H9 (cell line): Measurements from ENCODE around the gene JMJD1C. TPM values are rescaled to one million over a fixed set of nuclear protein-coding genes. Genes with fewer than 3 reads are reported as not detected.
A peak's percentile ranks its signal among the peaks of the same experiment; 100 is the strongest.

Source experiments
- DNase-seq: peaks from one replicate; pipeline ENCODE4 v3.0.0-alpha.2; 2017
- H2AFZ ChIP-seq: one replicate; pipeline ENCODE4 v1.6.1; 2013; ENCODE audit warnings: mild to moderate bottlenecking, low read length, control low read depth, moderate library complexity
- H2AK5ac ChIP-seq: 2 replicates; pipeline ENCODE4 v1.6.1; 2013; ENCODE audit warnings: low read length, control low read depth, mixed read lengths; ENCODE audit not compliant: insufficient read length
- H2BK120ac ChIP-seq: one replicate; pipeline ENCODE4 v1.6.1; 2013; ENCODE audit warnings: low read depth, mild to moderate bottlenecking, low read length, control low read depth, inconsistent platforms; ENCODE audit not compliant: poor library complexity, severe bottlenecking
- H2BK12ac ChIP-seq: 2 replicates; pipeline ENCODE4 v1.6.1; 2013; ENCODE audit warnings: low read length, control low read depth, mixed read lengths, low read depth; ENCODE audit not compliant: insufficient read length
- H2BK15ac ChIP-seq: 2 replicates; pipeline ENCODE4 v1.6.1; 2013; ENCODE audit warnings: low read depth, low read length, control low read depth
- H2BK20ac ChIP-seq: one replicate; pipeline ENCODE4 v1.6.1; 2013; ENCODE audit warnings: low read depth, mild to moderate bottlenecking, low read length, control low read depth, inconsistent platforms; ENCODE audit not compliant: poor library complexity, severe bottlenecking
- H2BK5ac ChIP-seq: 2 replicates; pipeline ENCODE4 v1.6.1; 2013; ENCODE audit warnings: low read length, control low read depth, mixed read lengths; ENCODE audit not compliant: insufficient read length
- H3K14ac ChIP-seq: 2 replicates; pipeline ENCODE4 v1.6.1; 2013; ENCODE audit warnings: low read length, control low read depth; ENCODE audit not compliant: insufficient read depth
- H3K18ac ChIP-seq: 2 replicates; pipeline ENCODE4 v1.6.1; 2013; ENCODE audit warnings: low read depth, mild to moderate bottlenecking, mixed read lengths, low read length, control low read depth; ENCODE audit not compliant: insufficient read length
- H3K23ac ChIP-seq: 2 replicates; pipeline ENCODE4 v1.6.1; 2013; ENCODE audit warnings: low read length, control low read depth, mixed read lengths, low read depth; ENCODE audit not compliant: insufficient read length
- H3K23me2 ChIP-seq: 2 replicates; pipeline ENCODE4 v1.6.1; 2013; ENCODE audit warnings: low read depth, mild to moderate bottlenecking, mixed read lengths, low read length, control low read depth; ENCODE audit not compliant: insufficient read length, poor library complexity, severe bottlenecking
- H3K27ac ChIP-seq: 2 replicates; pipeline ENCODE4 v1.5.1; 2013; ENCODE audit warnings: low read length, control low read depth, mixed read lengths, low read depth; ENCODE audit not compliant: insufficient read length
- H3K27me3 ChIP-seq: 2 replicates; pipeline ENCODE4 v1.6.1; 2013; ENCODE audit warnings: low read length, control low read depth, inconsistent platforms; ENCODE audit not compliant: insufficient read depth
- H3K4ac ChIP-seq: 2 replicates; pipeline ENCODE4 v1.6.1; 2013; ENCODE audit warnings: low read depth, mild to moderate bottlenecking, control low read depth, inconsistent platforms, low read length, moderate library complexity
- H3K4me1 ChIP-seq: 2 replicates; pipeline ENCODE4 v1.6.1; 2013; ENCODE audit warnings: low read length, control low read depth, inconsistent platforms; ENCODE audit not compliant: insufficient read depth
- H3K4me2 ChIP-seq: 2 replicates; pipeline ENCODE4 v1.6.1; 2013; ENCODE audit warnings: low read length, control low read depth, mixed read lengths; ENCODE audit not compliant: insufficient read length, insufficient read depth
- H3K56ac ChIP-seq: 2 replicates; pipeline ENCODE4 v1.6.1; 2013; ENCODE audit warnings: low read depth, mild to moderate bottlenecking, mixed read lengths, low read length, control low read depth; ENCODE audit not compliant: insufficient read length
- H3K79me1 ChIP-seq: 2 replicates; pipeline ENCODE4 v1.6.1; 2013; ENCODE audit warnings: low read depth, mild to moderate bottlenecking, moderate library complexity, low read length, control low read depth, inconsistent platforms; ENCODE audit not compliant: insufficient read depth, poor library complexity, severe bottlenecking
- H3K79me2 ChIP-seq: 2 replicates; pipeline ENCODE4 v1.6.1; 2013; ENCODE audit warnings: low read length, control low read depth, inconsistent platforms; ENCODE audit not compliant: insufficient read depth
- H3K9ac ChIP-seq: 2 replicates; pipeline ENCODE4 v1.6.1; 2013; ENCODE audit warnings: low read length, control low read depth, mixed read lengths; ENCODE audit not compliant: insufficient read length; ENCODE audit errors: extremely low read depth
- H3K9me3 ChIP-seq: one replicate; pipeline ENCODE4 v1.6.1; 2013; ENCODE audit warnings: low read depth, low read length, inconsistent platforms; ENCODE audit not compliant: control insufficient read depth
- H3T11ph ChIP-seq: one replicate; pipeline ENCODE4 v1.6.1; 2013; ENCODE audit warnings: mild to moderate bottlenecking, low read length, control low read depth, inconsistent platforms
- H4K20me1 ChIP-seq: one replicate; pipeline ENCODE4 v1.6.1; 2013; ENCODE audit not compliant: control insufficient read depth, insufficient read length, insufficient read depth
- H4K5ac ChIP-seq: 2 replicates; pipeline ENCODE4 v1.6.1; 2013; ENCODE audit warnings: low read depth, mild to moderate bottlenecking, mixed read lengths, low read length, control low read depth; ENCODE audit not compliant: insufficient read length
- H4K8ac ChIP-seq: replicated peaks from 2 replicates; pipeline ENCODE4 v1.6.1; 2013; ENCODE audit warnings: low read length, control low read depth, mixed read lengths, low read depth; ENCODE audit not compliant: insufficient read length
- H4K91ac ChIP-seq: 2 replicates; pipeline ENCODE4 v1.6.1; 2013; ENCODE audit warnings: low read depth, mild to moderate bottlenecking, moderate library complexity, mixed read lengths, low read length, control low read depth; ENCODE audit not compliant: insufficient read length
- H3K27ac Mint-ChIP-seq, 3 experiments: 2 replicates in 2 of 3; 3 replicates in 1 of 3; pipeline ENCODE4 v1.8.0; 2020 to 2021; ENCODE audit warnings: mixed read lengths in 3 of 3, mild to moderate bottlenecking in 1 of 3, moderate library complexity in 1 of 3
- H3K27me3 Mint-ChIP-seq: 2 replicates; pipeline ENCODE4 v1.8.0; 2021; ENCODE audit warnings: low read depth, mild to moderate bottlenecking, moderate library complexity, mixed read lengths
- H3K36me3 Mint-ChIP-seq, 3 experiments: 2 replicates in 2 of 3; 3 replicates in 1 of 3; pipeline ENCODE4 v1.8.0; 2020 to 2021; ENCODE audit warnings: low read depth in 3 of 3, mixed read lengths in 3 of 3; ENCODE audit not compliant: insufficient read depth in 1 of 3
- H3K4me1 Mint-ChIP-seq, 2 experiments: 2 replicates each; pipeline ENCODE4 v1.8.0; 2020; ENCODE audit warnings: mixed read lengths in 2 of 2
- H3K4me3 Mint-ChIP-seq, 2 experiments: 2 replicates in 1 of 2; 3 replicates in 1 of 2; pipeline ENCODE4 v1.8.0; 2020 to 2021; ENCODE audit warnings: mild to moderate bottlenecking in 2 of 2, mixed read lengths in 2 of 2, moderate library complexity in 1 of 2
- H3K9me3 Mint-ChIP-seq, 2 experiments: 2 replicates in 1 of 2; 3 replicates in 1 of 2; pipeline ENCODE4 v1.8.0; 2020; ENCODE audit warnings: mild to moderate bottlenecking in 2 of 2, mixed read lengths in 2 of 2, moderate library complexity in 1 of 2
- WGBS: extraction: QIAGEN DNeasy Blood & Tissue Kit; methylation state at CpG from one replicate; pipeline ENCODE4 v1.1.7; 2013; ENCODE audit warnings: missing lambda C conversion rate, low lambda C conversion rate, mixed read lengths; ENCODE audit not compliant: insufficient read length; ENCODE audit errors: extremely low coverage; 5-methylcytosine and 5-hydroxymethylcytosine counted together
- total RNA-seq: library from RNA; stranded (reverse); gene quantifications from 2 replicates; pipeline ENCODE4 v1.2.1, GENCODE V29; 2021
- TF ChIP-seq, protein P1 (sequence below): fragments of 200-600 bp; sonication (generic); conservative IDR thresholded peaks from 3 replicates; pipeline ENCODE4 v1.8.0; 2021; ENCODE audit warnings: antibody characterized with exemption, mild to moderate bottlenecking

Gene JMJD1C
- total RNA-seq, 1 experiment from 2014 or later: 200 TPM

DNA sequence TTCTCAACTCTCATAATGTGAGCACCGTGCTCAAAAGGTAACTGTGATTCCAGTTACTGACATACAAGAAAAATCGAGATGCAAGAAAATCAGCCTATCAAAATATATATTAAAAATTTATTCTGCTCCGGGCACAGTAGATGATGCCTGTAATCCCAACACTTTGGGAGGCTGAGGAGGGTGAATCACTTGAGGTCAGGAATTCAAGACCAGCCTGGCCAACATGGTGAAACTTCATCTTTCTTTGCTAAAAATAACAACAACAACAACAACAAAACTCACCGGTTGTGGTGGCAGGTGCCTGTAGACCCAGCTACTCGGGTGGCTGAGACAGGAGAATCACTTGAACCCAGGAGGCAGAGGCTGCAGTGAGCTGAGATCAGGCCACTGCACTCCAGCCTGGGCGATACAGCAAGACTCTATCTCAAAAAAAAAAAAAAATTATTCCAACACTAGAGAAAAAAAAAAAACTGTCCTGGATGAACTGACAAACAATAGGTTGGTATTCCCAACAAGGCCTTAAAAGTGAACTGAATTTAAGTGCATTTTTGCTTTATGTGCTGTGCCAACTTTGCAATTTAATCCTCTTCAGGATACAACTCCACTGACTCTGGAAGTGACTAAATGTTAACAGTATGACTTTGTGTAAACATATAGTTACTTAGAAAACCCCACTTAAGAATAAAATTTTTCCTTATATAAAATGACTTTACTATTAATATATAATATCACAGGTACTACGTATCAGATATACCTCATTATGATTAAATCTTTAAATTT, 51.1 kb downstream of the JMJD1C start:
- TF ChIP-seq, protein P1, sequence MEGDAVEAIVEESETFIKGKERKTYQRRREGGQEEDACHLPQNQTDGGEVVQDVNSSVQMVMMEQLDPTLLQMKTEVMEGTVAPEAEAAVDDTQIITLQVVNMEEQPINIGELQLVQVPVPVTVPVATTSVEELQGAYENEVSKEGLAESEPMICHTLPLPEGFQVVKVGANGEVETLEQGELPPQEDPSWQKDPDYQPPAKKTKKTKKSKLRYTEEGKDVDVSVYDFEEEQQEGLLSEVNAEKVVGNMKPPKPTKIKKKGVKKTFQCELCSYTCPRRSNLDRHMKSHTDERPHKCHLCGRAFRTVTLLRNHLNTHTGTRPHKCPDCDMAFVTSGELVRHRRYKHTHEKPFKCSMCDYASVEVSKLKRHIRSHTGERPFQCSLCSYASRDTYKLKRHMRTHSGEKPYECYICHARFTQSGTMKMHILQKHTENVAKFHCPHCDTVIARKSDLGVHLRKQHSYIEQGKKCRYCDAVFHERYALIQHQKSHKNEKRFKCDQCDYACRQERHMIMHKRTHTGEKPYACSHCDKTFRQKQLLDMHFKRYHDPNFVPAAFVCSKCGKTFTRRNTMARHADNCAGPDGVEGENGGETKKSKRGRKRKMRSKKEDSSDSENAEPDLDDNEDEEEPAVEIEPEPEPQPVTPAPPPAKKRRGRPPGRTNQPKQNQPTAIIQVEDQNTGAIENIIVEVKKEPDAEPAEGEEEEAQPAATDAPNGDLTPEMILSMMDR: no peak
- peaks cover 27 to 29% of the 10 kb centered on the region in 2 experiments for H3K4me1 Mint-ChIP-seq
- H3K4me1 ChIP-seq: no peaks in the 10 kb centered on the region
- H3T11ph ChIP-seq: no peak overlapping the region
- no peak overlapping the region for H2BK5ac ChIP-seq
- H2BK12ac ChIP-seq: no peak overlapping the region
- H3K9ac ChIP-seq: no peak overlapping the region
- no peak overlapping the region for H2AK5ac ChIP-seq
- H3K14ac ChIP-seq: no peak overlapping the region
- no peaks in the 10 kb centered on the region for H3K9me3 ChIP-seq
- no peaks in the 10 kb centered on the region for H3K36me3 Mint-ChIP-seq
- H4K20me1 ChIP-seq: no peaks in the 10 kb centered on the region
- no peaks in the 10 kb centered on the region for H3K27me3 Mint-ChIP-seq
- H3K56ac ChIP-seq: no peak overlapping the region
- H3K79me1 ChIP-seq: peaks cover 3% of the 10 kb centered on the region
- no peak overlapping the region for H2BK20ac ChIP-seq
- no peak overlapping the region for H3K27ac ChIP-seq
- H3K27me3 ChIP-seq: no peaks in the 10 kb centered on the region
- H3K27ac Mint-ChIP-seq: 0 out of 7 replicates have a peak overlapping the region, but pooled peaks of 1 of the 3 experiments have one; percentile 34
- H4K8ac ChIP-seq: no peak overlapping the region
- H3K4me3 Mint-ChIP-seq: no peak overlapping the region
- H4K5ac ChIP-seq: no peak overlapping the region
- H2BK15ac ChIP-seq: no peak overlapping the region
- no CpG with 5 or more reads among the region's 7 CpGs for WGBS
- no peak overlapping the region for H4K91ac ChIP-seq
- H3K79me2 ChIP-seq: peaks cover 8% of the 10 kb centered on the region; the same call in 1 of the 2 replicates
- H3K9me3 Mint-ChIP-seq: no peaks in the 10 kb centered on the region
- no peak overlapping the region for H3K23ac ChIP-seq
- H2AFZ ChIP-seq: no peak overlapping the region
- DNase-seq: no peak
- no peak overlapping the region for H2BK120ac ChIP-seq
- no peaks in the 10 kb centered on the region for H3K23me2 ChIP-seq
- no peak overlapping the region for H3K4me2 ChIP-seq
- no peak overlapping the region for H3K4ac ChIP-seq
- no peak overlapping the region for H3K18ac ChIP-seq
